GM23248 (cell line): ENCODE results near the gene SLC7A11.

ENCODE experiments used
- EZH2 ChIP-seq: fragments of 200-600 bp; sonication (generic); IDR thresholded peaks from 2 replicates; pipeline ENCODE4 v1.6.1; 2018; ENCODE audit warnings: antibody characterized with exemption, mild to moderate bottlenecking; ENCODE audit not compliant: insufficient read depth, poor library complexity, severe bottlenecking
- EZH2phosphoT487 ChIP-seq: fragments of 200-600 bp; sonication (generic); IDR thresholded peaks from 2 replicates; pipeline ENCODE4 v1.6.1; 2018; ENCODE audit warnings: antibody characterized with exemption, moderate library complexity, mild to moderate bottlenecking, low read depth; ENCODE audit not compliant: insufficient read depth

- no peak for TF ChIP-seq EZH2
- TF ChIP-seq EZH2phosphoT487: no peak
These were observed 7.0 kb upstream of the SLC7A11 start for GRCh38 chr4:138249132-138249531.
